HG03135 (cell line): ENCODE results near the gene ZNF804B.
A peak's percentile ranks its signal among the peaks of the same experiment; 100 is the strongest.

Experiments
- ATAC-seq: cut with Tn5 transposase; IDR thresholded peaks from one replicate; pipeline ENCODE4 v1.9.1; 2021; ENCODE audit warnings: mild to moderate bottlenecking, moderate library complexity; ENCODE audit not compliant: unreplicated experiment

The ZNF804B gene

DNA sequence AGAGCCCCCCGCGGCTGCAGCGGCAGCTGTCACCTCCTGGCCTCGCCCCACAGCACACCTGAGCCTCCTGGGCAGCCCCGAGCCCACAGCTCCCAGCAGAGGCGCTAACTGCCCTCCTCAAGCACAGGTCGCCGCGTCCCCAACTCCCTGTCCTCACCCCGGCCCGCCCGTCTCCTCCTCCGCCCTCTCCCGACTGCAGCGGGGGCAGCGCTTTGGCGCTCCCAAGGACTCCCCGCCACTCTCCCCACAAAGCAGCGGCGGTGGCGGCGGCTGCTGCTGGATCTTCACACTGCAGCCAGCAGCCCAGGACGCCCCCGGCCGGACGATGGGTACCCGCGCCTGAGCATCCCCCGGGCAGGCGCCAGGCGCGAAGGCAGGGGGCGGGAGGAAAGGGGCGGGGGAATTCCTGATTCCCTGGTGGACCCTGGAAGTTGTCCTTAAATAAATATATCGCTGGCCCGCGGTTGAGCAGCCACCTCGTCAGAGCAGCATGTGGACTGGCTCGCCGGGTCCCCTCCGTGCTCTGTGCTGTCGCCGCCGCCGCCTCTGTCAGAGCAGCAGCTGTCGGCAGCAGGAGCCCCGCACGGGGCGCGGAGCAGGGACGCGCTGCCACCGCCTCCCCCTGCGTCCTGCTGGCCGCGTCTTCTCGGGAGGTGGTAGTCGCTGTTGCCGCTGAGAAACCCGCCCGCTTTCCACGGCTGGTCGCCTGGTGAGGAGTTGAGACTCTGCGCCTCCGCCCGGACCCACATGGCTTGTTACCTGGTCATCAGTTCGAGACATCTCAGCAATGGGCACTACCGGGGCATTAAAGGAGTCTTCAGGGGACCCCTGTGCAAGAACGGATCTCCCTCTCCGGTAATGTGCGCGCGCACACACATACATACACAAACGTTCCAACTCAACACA is at the start of gene ZNF804B:
Gene ZNF804B (plus strand): TSS at position 471 of the 906 bp plus-strand sequence. CDS start 277 bp downstream, at position 748.
- no peak for ATAC-seq

DNA sequence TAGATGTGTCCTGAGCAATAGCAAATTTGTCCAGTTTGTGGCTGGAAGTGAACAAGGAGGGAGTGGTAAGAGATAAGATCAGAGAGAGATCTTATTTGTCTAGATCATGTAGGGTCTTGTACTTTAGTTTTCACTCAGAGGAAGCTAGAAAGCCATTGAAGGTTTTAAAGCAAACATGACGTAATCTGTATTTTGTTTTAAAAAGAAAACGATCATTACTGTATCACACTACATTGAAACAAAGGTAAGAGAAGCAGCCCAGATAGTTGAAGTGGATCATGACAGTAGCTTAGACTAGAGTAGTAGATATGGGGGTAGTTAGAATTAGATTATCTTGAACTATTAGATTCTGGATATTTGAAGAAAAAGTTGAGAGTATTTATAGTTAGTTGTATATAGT is 23.6 kb upstream of the ZNF804B start:
- no peak for ATAC-seq

DNA sequence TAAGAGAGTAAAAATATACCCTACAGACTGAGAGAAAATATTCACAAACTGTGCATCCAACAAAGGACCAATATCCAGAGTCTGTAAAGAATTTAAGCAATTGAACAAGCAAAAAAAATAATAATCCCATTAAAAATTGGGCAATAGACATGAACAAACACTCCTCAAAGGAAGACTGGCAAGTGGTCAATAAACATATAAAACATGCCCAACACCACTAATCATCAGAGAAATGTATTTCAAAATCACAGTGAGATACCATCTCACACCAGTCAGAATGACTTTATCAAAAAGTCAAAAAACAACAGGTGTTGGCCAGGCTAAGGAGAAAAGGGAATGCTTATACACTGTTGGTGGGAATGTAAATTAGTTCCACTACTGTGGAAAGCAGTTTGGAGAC is 21.9 kb upstream of the ZNF804B start:
- no peak for ATAC-seq

DNA sequence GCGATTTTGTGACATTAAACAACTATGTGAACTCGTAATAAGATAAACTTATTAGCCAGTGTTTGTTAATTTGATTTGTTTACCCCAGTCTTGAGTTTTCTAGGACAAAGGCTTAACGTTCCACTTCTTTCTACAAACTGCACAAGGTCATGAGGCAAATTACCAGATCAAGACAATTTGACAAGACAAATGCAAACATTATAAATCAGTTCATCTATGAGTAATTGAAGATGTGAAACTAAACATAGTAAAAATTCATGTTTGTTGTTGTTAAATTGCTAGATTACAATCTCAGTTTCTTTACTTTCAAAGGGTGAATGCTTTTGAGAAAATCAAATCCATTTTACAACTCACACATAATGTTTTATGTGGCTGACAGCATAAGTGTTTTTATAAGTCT is 13.4 kb upstream of the ZNF804B start:
- ATAC-seq = no peak

DNA sequence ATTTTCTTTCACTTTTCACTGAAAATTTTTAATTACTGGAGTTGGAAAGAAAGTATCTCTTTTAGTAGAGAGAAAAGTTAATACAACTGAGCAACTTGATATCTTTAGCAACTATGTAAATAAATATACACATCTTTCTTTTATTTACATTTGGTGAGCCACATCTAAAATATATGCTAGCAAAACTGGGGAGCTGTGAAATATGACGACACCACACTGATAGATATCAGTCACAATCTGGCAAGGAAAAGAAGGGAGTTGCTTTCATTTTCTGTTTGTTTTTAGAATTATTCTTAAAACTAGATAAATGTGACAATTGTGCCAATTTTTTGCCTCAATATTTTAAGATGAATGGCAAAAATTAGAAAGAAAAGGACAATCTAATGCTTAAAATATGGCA is 2.7 kb upstream of the ZNF804B start:
- ATAC-seq = no peak

DNA sequence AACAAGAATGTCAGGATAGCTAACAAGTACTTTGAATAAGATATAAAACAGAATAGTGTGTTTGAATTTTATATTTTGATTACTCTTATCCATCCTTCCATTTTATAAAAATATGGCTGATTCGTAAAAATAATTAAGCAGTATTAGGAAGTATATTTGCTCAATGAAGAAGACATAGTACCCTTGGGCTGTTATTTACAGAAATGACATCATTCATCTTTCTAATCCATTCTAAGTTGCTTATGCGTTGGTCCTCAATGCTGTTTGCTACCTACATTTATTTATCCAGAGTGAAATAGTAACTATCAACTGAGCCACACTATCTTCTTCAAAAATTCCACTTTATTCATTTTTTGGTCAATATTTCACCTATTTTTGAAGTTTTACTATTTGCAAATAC is 2.1 kb upstream of the ZNF804B start:
- no peak for ATAC-seq

DNA sequence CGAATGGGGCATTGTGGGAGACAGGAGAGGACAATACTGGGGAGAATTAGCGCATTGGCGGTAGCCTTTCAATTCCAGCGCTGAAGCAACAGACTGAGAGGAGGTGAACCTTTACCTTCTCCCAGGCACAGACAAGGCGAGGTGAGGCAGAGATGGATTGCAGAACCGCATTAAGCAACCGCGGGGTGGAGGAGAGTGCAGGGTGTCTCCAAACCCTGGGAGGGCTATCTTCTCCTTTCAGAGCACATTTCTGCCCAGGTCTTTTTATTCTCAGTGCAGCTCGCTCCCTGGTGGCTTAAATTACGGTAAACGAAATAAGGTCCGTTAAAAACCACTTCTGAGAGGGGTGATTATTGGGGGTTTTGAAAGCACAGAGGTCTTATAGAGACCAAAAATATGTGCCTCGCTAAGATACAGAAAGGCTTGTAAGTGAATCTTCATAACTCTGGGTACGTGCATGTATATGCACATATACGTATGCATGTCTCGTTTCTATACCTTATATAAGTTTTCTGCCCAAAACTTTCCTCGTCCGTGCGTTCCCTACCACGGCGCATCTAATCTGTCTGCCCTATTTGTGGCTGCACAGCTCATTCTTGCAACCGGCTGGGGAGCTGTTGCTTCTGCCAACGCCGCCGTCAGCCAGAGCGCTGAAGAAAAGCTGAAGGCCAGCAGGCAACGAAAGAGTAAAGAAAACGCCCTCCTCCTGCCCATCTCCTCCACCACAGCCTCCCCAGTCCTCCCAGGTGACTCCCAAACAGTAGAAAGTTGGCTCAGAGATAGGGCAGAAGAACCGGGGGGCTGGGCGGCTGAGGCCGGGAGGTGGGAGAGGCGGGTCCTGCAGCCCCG is 895 bp upstream of the ZNF804B start:
- ATAC-seq = no peak

DNA sequence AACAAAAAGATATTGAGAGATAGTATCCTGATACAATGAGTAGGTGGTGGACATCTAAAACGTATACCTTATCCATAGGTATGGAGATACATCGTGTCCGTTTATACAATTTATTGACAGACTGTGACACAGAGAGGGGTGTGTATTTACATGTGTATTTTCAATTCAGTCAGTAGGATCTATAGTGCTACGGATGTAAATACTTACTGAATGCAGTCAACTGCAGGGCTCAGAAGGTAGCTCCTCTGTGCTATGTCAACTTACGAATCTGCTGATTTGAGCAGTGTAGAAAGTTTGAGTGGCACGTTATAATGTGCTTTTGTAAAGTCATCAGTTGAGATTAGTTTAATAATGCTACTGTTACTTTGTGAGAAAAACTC is 626 bp downstream of the ZNF804B start:
- ATAC-seq = no peak

DNA sequence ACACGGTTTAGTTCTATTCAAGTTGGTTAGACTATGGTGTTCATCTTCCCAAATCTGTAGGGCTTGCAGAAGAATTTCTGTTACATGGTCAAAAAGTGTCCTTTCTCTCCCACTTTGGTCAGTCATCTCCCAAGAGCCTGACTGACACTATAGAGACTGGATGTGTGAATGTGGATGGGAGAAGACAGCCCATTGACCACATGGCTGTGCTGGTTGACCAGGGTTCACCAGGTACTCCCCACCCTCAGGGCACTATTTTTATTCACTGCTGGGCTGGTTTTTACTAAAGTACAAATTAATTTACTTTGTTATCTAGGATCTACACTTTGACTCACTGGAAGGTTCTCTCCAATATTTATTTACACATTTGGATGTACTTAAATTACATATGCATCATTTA is 2.3 kb downstream of the ZNF804B start:
- no peak for ATAC-seq

DNA sequence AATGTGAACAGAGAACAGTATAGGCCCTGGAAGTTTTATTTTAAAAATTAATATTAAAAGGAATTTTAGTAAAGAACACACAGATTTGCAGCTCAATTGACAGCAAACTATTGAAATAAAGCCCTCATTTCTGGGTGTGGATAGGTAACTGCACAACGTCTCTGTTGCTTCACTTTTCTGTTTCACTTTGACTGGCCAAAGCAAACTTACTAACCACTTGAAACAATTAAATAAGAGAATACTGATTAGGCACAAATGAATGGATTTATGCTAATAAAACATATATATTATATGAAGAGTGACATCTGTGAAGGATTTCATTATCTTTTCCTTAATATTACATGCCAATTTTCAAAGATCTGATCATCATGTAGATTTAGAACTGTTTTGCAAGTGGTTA is 11.9 kb downstream of the ZNF804B start:
- peak; percentile 63 for ATAC-seq

DNA sequence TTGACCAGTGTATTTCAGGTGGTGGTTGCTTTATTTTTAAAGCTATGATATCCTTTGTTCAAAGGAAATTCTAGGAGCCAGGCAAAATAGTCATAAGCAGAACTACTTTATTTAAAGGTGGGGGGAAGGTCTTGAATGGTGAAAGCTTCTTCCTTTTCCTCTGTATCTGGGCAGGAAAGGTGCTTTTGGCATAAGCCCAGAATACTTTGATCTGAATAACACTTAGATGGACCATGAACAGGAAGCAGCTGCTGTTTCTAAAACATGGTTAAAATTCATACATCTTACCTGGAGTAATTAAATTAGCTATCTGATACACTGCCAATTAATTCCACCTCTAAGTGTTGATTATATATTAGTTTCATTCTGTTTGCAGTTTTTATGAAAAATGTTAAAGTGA is 13.3 kb downstream of the ZNF804B start:
- ATAC-seq = no peak

DNA sequence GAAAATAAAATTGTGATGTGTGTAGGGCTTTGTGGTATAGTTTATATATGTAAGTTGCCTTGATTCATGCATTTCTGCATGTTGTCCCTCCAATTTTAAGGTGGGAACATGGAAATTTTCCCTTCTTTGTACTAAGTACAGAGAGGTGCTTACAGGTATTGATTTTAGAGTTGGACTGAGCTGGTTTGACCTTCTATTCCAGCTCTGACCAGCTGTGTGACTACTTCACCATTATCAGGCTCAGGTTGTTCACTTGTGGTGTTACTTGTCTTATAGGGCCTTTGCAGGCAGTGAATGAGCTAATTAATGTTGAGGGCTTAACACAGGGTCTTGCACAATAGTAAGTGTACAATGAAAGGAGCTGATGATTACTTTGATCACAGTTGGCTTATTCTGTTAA is 16.3 kb downstream of the ZNF804B start:
- ATAC-seq = no peak

DNA sequence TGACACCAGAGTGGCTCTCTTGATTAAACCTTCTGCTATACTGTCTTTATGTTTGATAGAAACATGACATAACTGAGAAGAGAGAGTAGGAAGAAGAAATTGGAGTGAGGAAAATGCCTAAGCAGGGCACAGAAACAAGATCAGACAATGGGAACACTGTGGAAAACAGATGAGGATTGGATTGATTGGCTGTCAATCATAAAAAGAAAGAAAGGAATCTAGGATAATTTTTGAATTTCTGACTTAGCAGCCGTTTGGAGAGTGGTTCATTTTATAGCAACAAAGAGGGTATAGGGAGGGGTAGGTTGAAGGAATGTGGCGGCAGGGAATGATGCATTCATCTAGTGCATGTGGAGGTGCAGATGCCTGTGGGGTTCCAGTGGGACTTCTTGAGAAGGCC is 28.3 kb downstream of the ZNF804B start:
- ATAC-seq = no peak

DNA sequence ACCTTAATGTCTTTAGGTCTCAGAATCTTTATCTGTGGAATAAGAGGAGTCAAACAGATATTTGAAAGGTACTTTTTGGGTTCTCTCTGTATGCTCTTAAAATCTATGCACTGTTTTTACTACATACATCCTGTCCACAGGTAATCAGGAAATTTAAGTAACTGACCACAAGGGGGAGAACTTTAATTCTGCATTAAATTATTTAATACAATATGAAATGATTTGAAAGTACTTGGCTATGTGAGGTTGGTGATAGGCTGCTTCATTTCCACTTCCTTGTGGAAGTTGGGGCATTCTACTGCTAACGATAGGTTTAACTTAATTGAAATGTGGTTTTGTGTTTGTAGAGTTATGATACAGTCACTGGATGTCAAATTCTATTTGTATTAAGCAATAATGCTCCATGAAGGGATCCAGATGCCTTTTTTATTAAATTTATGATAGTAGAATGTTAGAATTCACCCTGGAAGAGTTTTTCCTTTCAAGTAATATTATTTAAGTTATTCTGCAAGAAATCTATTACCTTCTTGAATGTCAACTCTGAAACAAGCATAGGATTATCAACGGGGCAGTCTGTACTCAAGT is 30.1 kb downstream of the ZNF804B start:
- ATAC-seq = no peak

DNA sequence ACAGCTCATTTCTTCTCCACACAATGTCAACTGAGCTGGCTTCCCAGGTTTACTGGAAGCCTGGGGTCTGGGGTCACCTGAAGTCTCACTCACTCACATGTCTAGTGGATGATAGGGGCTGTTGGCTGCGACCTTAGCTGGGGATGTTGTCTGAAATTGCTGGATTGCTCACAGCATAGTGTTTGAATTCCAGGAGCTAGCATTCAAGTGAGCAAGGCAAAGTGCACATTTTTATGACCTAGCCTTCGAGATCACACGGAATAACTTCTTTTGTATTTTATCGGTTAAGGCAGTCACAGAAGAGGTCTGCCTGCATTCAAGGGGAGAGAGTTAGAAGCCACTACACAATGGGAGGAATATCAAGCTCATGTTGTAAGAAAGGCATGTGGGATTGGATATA is 32.4 kb downstream of the ZNF804B start:
- no peak for ATAC-seq

DNA sequence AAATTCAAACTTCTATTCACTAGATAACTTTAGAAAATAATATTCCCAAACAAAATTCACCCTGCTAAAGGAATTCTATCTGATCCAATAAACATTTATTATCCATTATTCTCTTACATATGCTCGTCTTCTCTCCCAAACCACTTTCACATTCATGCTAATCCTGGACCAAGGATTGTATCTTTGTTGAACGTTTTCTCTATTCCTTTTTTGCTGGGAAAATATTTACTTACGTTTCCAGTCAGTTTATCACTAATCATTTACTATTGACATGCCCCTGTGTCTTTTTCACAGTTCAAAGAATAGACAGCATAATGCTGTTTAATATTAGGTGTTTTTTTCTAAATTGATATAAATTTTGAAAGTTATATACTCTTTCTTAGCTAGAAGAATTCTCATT is 32.9 kb downstream of the ZNF804B start:
- no peak for ATAC-seq

DNA sequence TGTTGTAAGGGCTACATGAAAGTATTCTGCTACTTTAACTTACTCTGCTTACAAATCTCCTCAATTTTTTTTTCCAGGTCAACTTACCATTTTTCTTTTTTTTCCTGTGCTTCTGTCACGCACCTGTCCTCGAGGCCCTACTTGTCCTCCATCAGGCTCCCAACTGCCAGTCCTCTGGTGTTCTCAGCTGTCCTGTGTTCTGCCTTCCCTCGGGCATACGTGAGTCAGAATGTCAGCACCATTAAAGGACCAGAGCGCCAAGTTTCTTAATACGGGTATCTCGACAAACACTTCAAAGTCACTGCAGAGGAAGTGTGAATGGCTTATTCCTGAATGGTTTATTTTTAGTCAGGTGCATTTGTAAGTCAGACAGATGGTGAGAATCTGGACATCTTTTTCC is 36.1 kb downstream of the ZNF804B start, which contains the start of gene TEX47:
Gene TEX47 (minus strand): TSS at position 185 of the 400 bp plus-strand sequence. CDS start 795 bp downstream, outside the sequence.
- no peak for ATAC-seq

DNA sequence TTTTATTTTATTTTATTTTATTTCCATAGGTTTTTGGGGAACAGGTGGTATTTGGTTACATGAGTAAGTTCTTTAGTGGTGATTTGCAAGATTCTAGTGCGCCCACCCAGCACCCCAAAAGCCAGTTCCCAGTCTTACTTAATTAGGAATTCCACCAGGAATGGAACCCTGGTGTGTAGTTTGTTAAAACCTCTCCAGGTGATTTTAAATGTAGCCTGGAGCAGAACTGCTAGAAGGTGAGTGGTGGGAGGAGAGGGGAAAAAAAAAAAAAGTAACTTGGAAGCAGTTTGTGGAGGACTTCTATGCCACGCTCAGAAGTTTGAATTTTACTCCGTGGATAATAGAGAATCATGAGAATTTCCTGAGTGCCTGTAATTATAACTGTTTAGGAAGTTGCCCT is 41.5 kb downstream of the ZNF804B start:
- ATAC-seq = no peak

DNA sequence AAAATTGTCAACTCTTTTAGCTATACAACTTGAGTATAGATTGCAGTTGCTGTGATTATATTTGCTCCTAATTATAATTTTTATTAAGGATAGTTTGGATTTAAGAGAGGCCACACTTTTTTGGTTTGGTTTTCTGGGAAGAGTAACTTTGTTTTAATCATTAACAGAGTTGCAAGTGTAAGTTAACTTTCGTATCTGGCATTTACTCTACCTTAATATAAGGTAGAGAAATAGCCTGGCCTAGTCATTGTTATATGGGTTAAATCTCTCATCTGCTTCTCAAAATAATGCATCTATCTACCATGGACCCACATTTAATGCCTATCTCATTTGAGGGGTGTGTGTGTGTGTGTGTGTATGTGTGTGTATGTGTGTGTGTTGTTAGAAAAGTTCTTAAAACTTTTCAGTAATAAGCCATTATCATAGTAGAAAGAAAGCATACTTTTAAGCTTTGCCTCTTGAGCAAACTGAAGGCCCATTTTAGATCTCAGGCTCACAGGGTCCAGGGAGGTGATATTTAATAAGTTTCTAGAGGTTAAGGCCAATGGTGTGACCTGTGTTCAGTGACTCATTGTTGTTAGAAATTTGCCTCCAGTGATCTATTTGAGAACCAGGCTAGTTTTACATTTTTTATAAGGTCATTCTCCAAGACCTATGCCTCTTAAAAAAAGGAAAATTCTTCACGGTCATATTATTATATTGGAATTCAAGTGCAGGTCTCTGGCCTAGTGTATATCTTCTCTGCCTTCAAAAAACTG is 47.0 kb downstream of the ZNF804B start:
- no peak for ATAC-seq

DNA sequence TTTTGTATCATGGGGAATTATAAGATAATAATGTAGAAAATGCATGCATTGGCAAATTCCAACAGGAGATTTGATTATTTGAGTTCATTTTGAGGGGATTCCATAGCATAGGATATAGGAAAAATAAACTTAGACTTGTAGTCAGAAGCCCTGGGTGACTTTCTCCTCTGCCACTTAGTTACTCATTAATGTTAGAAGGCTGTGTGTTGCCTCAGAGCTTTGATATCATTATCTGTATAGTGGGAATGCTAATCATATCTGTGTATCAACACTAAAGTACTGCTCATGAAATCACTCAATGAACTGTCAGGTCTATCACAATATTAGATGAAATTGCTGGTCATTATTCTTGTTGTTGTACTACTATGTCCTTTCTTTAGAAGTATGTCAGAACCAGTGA is 59.1 kb downstream of the ZNF804B start:
- ATAC-seq = no peak

DNA sequence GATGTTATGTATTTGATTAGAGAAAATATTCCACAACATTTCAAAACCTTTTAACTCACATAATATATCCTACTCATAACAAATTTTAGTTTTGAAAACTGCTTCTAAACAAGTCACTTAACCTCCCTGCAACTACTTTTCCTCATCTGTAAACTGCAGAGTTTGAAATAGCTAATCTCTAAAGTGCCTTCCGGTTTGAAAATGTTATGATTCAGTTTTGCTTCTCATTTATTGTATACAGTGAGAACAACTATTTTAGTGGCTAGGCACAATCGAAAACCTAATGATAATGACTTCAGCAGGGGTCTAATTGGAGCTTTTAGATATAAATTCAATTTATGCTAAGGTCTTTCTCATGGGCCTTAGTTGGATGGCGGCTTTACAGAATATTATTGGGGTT is 66.7 kb downstream of the ZNF804B start:
- no peak for ATAC-seq
